ENCODE data around the gene LNPK.
"Not testable (repeated sequence)": the region's sequence is repeated elsewhere in the genome, so short reads cannot be mapped to it uniquely, and the experiment has no call there.

Gene LNPK

DNA sequence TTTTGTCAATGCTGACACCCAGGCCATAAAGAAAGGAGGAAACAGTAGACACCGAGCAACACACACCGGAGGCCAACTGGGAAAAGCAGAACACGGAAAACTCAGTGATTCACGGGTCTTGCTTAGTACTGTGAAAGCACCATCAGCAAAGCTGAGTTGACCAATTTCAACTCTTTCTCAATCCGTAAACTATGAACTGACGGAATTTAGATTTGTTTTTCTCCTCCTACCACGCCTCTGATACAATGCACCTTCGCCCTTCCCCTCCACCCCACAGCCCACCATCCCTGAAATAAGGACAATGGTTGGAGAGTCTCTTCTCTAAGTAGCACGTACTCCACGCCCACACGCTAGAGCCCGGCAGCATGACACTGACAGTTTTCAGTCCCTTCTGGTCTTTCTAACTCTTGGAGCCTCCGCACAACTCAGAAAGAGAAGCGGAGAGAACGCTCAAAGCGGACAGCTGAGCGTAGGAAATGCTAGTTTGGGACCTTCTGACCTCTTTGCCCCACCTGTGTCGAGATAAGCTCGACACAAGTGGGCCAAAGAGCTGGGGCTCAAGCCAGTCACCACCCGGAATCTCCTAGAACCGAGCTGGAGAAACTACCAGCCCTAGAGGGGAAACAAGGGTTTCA, 669 bp downstream of the LNPK start:
- H3K4me1 Mint-ChIP-seq, result peaks cover 13% of the 10 kb centered on the region
- peak overlapping the region; percentile 71 for H3K27ac Mint-ChIP-seq
- H3K36me3 Mint-ChIP-seq, result no peaks in the 10 kb centered on the region
- peaks cover 1% of the 10 kb centered on the region for H3K27me3 Mint-ChIP-seq
- DNase-seq (ENCODE audit: low spot score in 2 of 2), result no peak
- ATAC-seq (ENCODE audit: low read depth), result peak; percentile 40
- H3K9me3 Mint-ChIP-seq, result no peaks in the 10 kb centered on the region
- H3K4me3 Mint-ChIP-seq, result peak overlapping the region; percentile 93

DNA sequence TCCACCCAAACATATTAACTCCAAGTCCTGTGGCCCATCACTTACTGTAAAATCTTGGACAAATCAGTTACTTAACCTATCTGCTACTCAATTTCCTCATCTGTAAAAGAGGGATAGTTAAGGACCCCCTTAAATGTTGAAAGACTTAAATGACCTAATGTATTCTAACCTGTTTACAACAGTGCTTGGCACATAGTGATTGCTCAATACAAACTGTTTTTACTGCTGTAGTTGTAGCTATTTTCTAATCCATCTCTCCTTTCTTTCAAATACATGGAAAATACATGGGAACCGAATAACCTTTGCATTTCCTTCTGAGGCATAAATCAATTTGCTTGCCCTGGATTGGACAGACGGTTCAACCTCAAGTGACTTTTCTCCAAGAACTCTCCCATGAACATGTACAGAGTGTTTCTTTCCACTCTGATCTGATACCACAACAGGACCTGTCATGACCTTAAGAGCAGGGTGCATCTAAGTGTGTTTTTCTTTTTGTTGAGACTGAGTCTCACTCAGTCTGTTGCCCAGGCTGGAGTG, 2.7 kb downstream of the LNPK start:
- Mint-ChIP-seq H3K27ac (no peak overlapping the region), H3K27me3 (no peaks in the 10 kb centered on the region), H3K36me3 (no peaks in the 10 kb centered on the region), H3K4me1 (peaks cover 13% of the 10 kb centered on the region), H3K9me3 (no peaks in the 10 kb centered on the region), H3K4me3 (no peak overlapping the region)
- DNase-seq (ENCODE audit: low spot score in 2 of 2) (no peak), ATAC-seq (ENCODE audit: low read depth) (no peak)

DNA sequence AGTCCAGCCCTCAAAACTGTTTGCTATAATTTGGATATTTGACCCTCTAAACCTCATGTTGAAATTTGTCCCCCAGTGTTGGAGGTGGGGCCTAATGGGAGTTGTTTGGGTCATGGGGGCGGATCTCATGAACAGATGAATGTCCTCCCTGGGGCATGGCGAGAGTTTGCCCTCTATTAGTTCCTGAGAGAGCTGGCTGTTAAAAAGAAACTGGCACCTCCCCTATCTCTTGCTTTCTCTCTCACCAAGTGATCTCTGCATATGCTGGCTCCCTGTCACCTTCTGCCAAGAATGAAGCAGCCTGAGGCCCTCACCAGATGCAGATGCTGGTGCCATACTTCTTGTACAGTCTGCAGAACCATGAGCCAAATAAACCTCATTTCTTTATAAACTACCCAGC, 12.0 kb downstream of the LNPK start:
- Mint-ChIP-seq H3K9me3 (no peaks in the 10 kb centered on the region), H3K4me3 (no peak overlapping the region), H3K27ac (no peak overlapping the region), H3K36me3 (peaks cover 14% of the 10 kb centered on the region), H3K4me1 (no peaks in the 10 kb centered on the region), H3K27me3 (no peaks in the 10 kb centered on the region)
- ATAC-seq (ENCODE audit: low read depth) (no peak), DNase-seq (ENCODE audit: low spot score in 2 of 2) (no peak)

DNA sequence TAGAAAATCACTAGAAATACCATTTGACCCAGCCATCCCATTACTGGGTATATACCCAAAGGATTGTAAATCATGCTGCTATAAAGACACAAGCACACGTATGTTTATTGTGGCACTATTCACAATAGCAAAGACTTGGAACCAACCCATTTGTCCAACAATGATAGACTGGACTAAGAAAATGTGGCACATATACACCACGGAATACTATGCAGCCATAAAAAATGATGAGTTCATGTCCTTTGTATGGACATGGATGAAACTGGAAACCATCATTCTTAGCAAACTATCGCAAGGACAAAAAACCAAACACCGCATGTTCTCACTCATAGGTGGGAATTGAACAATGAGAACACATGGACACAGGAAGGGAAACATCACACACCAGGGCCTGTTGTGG, 14.9 kb downstream of the LNPK start:
- not testable (repeated sequence) for H3K27ac Mint-ChIP-seq; H3K27me3 Mint-ChIP-seq; H3K4me1 Mint-ChIP-seq; ATAC-seq (ENCODE audit: low read depth); DNase-seq (ENCODE audit: low spot score in 2 of 2); H3K9me3 Mint-ChIP-seq; H3K4me3 Mint-ChIP-seq
- peaks cover 16% of the 10 kb centered on the region for H3K36me3 Mint-ChIP-seq

DNA sequence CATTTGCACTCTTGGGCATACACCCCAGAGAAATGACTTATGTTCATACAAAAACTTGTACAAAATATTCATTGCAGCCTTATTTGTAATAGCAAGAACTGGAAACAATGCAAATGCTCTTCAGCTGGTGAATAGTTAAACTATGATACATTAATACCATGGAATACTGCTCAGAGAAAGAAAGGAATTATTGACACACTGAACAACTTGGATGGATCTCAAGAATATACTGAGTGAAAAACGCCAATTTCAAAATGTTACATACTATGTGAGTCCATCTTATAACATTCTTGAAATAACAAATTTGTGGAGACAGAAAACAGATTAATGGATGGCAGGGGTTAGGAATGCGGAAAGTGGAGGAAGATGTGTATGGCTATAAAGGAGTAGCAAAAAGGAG, 17.2 kb downstream of the LNPK start:
- no peaks in the 10 kb centered on the region for H3K27me3 Mint-ChIP-seq
- ATAC-seq (ENCODE audit: low read depth), result no peak
- no peak overlapping the region for H3K27ac Mint-ChIP-seq
- no peak overlapping the region for H3K4me3 Mint-ChIP-seq
- H3K36me3 Mint-ChIP-seq, result peaks cover 15% of the 10 kb centered on the region
- peaks cover 3% of the 10 kb centered on the region for H3K4me1 Mint-ChIP-seq
- DNase-seq (ENCODE audit: low spot score in 2 of 2), result no peak
- H3K9me3 Mint-ChIP-seq, result no peaks in the 10 kb centered on the region

DNA sequence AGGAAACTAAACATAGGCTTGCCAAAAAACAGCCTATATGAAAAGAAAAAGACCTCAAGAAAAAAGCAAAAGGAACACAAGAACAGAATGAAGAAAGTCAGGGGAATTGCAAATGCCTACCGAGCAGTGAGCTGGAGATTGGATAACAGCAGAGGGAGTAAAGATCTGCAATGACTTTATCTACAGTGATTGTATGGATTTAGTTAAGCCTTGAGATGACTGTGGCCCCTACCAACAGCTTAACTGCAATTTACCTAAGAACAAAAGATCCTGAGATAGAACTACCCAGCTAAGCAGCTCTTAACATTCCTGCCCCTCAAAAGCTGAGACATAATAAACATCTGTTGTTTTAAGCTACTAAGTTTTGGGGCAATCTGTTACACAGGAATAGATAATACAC, 20.5 kb downstream of the LNPK start:
- Mint-ChIP-seq H3K4me3 (no peak overlapping the region), H3K27ac (no peak overlapping the region), H3K4me1 (peaks cover 3% of the 10 kb centered on the region), H3K9me3 (no peaks in the 10 kb centered on the region), H3K36me3 (peaks cover 24% of the 10 kb centered on the region), H3K27me3 (no peaks in the 10 kb centered on the region)
- DNase-seq (ENCODE audit: low spot score in 2 of 2), result no peak
- ATAC-seq (ENCODE audit: low read depth), result no peak

DNA sequence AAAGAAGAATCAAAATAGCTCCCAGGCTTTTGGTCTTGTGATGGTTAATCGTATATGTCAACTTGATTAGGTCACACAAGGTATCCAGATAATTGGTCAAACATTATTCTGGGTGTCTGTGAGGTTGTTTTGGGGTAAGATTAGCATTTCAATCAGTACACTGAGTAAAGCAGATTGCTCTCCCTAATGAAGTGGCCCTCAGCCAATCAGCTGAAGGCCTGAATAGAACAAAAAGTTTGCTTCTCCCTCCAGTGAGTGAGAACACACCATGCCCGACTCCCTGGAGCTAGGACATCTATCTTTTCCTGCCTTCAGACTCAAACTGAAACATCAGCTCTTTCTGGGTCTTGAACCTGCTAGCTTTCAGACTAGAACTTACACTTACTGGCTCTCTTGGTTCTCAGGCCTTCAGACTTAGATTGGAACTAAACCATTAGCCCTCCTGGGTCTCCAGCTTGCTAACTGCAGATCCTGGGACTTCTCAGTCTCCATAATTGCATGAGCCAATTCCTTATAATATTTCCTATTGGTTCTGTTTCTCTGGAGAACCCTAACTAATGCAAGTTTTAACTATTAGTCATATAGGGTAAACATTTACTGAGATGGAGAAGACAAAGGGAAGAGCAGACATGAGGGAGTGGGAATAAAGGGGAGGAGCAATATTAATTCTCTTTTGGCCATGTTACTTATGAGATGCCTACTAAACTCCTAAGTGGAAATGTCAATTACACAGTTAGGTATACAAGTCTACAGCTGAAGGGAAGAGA, 25.5 kb downstream of the LNPK start:
- Mint-ChIP-seq H3K4me3 (no peak overlapping the region), H3K27ac (no peak overlapping the region), H3K36me3 (peaks cover 29% of the 10 kb centered on the region), H3K9me3 (no peaks in the 10 kb centered on the region), H3K27me3 (no peaks in the 10 kb centered on the region), H3K4me1 (no peaks in the 10 kb centered on the region)
- no peak for ATAC-seq (ENCODE audit: low read depth)
- no peak for DNase-seq (ENCODE audit: low spot score in 2 of 2)

DNA sequence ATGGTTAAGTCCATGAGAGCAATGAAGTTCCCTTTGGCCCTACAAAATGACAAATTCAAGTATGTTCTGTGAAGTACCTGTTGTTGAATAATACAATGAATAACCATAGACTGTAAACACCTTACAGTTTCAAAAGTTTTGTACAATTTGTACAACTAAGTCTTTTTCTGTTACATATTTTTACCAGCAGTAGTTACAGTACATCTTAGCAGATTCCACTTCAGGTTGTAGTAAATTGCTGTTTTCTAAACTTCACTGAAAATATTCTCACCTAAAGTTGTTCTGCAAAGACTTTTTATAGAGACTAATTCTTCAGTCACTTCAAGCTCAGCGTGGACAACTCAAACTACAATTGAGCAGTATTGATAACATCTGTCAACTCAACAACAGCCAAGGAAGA, 28.7 kb downstream of the LNPK start:
- no peak overlapping the region for H3K27ac Mint-ChIP-seq
- H3K27me3 Mint-ChIP-seq, result no peaks in the 10 kb centered on the region
- DNase-seq (ENCODE audit: low spot score in 2 of 2) (no peak), ATAC-seq (ENCODE audit: low read depth) (no peak)
- no peak overlapping the region for H3K4me3 Mint-ChIP-seq
- peaks cover 30% of the 10 kb centered on the region for H3K36me3 Mint-ChIP-seq
- no peaks in the 10 kb centered on the region for H3K9me3 Mint-ChIP-seq
- H3K4me1 Mint-ChIP-seq, result no peaks in the 10 kb centered on the region

DNA sequence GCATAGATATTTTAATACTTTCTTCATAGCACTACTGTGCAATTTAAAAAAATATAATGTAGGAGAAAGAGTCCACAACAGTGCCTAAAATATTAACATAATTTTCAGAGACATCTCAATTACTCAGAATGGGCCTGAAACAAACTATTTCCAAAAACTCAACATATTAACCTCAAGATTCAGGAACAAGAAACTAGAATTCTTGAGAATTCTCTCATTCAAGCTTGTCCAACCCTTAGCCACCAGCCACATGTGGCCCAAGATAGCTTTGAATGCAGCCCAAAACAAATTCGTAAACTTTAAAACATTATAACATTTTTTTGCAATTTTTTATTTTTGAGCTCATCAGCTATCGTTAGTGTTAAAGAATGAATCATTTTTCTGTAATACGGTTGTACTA, 35.2 kb downstream of the LNPK start:
- no peaks in the 10 kb centered on the region for H3K4me1 Mint-ChIP-seq
- DNase-seq (ENCODE audit: low spot score in 2 of 2) (no peak), ATAC-seq (ENCODE audit: low read depth) (no peak)
- no peak overlapping the region for H3K27ac Mint-ChIP-seq
- H3K4me3 Mint-ChIP-seq, result no peak overlapping the region
- H3K27me3 Mint-ChIP-seq, result no peaks in the 10 kb centered on the region
- no peaks in the 10 kb centered on the region for H3K9me3 Mint-ChIP-seq
- peaks cover 17% of the 10 kb centered on the region for H3K36me3 Mint-ChIP-seq

DNA sequence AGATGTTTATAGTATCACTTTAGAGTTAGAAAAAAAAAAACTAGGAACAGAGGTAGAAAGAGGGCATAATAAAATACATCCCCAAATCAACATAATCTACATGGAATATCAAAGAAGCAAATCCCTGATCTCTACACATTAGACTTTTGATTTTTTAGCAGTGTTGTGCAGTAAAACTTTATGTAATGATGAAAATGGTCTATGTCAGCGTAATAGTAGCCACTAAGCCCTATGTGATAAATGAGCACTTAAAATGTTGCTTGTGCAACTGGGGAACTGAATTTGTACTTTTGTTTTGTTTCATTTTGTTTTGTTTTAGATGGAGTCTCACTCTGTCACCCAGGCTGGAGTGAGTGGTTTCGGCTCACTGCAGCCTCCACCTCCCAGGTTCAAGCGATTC, 36.3 kb downstream of the LNPK start:
- no peak for DNase-seq (ENCODE audit: low spot score in 2 of 2)

DNA sequence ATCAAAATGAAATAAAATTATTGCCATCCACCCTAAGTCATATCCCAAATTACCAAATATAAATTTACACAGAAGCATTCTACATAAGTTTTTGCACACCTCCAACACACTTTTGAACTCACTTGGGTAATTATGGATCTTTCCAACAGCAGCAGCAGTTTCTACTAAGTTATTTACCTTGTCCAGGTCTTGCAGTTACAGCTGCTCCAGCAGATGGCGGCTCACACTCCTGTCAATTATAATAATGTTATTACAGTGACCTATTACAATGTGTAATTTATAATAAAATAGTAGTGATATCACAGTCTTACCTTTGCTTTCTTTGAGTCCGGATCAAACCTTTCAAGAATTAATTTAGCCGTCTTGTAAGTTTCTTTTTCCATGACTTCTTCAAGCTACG, 37.9 kb downstream of the LNPK start:
- Mint-ChIP-seq H3K36me3 (peaks cover 32% of the 10 kb centered on the region), H3K27ac (no peak overlapping the region), H3K9me3 (no peaks in the 10 kb centered on the region), H3K27me3 (no peaks in the 10 kb centered on the region), H3K4me3 (no peak overlapping the region), H3K4me1 (no peaks in the 10 kb centered on the region)
- ATAC-seq (ENCODE audit: low read depth) (no peak), DNase-seq (ENCODE audit: low spot score in 2 of 2) (no peak)

More for the DNA sequence above, 36.3 kb downstream of the LNPK start:
- Mint-ChIP-seq H3K27me3 (no peaks in the 10 kb centered on the region), H3K9me3 (no peaks in the 10 kb centered on the region), H3K36me3 (peaks cover 26% of the 10 kb centered on the region), H3K4me1 (no peaks in the 10 kb centered on the region), H3K4me3 (no peak overlapping the region), H3K27ac (no peak overlapping the region)
- ATAC-seq (ENCODE audit: low read depth), result no peak

DNA sequence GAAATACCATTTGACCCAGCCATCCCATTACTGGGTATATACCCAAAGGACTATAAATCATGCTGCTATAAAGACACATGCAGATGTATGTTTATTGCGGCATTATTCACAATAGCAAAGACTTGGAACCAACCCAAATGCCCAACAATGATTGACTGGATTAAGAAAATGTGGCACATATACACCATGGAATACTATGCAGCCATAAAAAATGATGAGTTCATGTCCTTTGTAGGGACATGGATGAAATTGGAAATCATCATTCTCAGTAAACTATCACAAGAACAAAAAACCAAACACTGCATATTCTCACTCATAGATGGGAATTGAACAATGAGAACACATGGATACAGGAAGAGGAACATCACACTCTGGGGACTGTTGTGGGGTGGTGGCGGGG, 38.9 kb downstream of the LNPK start:
- H3K27ac Mint-ChIP-seq; H3K9me3 Mint-ChIP-seq; H3K4me1 Mint-ChIP-seq; ATAC-seq (ENCODE audit: low read depth); H3K4me3 Mint-ChIP-seq; DNase-seq (ENCODE audit: low spot score in 2 of 2); H3K27me3 Mint-ChIP-seq: not testable (repeated sequence)
- H3K36me3 Mint-ChIP-seq, result peaks cover 40% of the 10 kb centered on the region

DNA sequence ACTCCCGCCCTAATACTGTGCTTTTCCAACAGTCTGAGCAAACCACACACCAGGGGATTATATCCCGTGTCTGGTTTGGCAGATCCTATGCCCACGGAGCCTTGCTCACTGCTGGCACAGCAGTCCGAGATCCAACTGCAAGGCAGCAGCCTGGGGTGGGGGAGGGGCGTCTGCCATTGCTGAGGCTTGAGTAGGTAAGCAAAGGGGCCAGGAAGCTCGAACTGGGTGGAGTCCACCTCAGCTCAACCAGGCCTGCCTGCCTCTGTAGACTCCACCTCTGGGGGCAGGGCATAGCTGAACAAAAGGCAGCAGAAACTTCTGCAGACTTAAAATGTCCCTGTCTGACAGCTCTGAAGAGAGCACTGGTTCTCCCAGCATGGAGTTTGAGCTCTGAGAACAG, 44.2 kb downstream of the LNPK start:
- H3K27ac Mint-ChIP-seq, result no peak overlapping the region
- no peaks in the 10 kb centered on the region for H3K27me3 Mint-ChIP-seq
- DNase-seq (ENCODE audit: low spot score in 2 of 2), result no peak
- peaks cover 3% of the 10 kb centered on the region for H3K4me1 Mint-ChIP-seq
- peaks cover 52% of the 10 kb centered on the region for H3K36me3 Mint-ChIP-seq
- H3K9me3 Mint-ChIP-seq, result no peaks in the 10 kb centered on the region
- ATAC-seq (ENCODE audit: low read depth), result no peak
- H3K4me3 Mint-ChIP-seq, result no peak overlapping the region

DNA sequence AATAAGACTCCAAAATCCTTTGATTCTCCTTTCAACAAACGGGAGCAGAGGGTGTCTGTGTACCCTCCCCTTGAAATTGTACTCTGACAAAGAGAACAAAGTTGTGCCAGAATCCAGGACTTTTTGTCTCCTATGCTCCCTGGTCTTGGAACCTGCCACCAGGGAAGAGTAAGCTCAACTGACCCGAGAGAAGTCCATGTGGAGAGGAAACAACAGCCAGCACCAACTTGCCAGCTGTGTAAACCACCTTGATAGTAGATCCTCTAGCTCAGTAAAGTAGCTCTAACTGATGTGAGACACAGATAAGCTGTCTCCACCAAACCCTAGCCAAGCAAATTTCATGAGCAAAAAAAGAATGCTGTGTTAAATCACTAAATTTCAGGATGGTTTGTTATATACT, 46.9 kb downstream of the LNPK start:
- H3K9me3 Mint-ChIP-seq, result peaks cover 1% of the 10 kb centered on the region
- H3K27ac Mint-ChIP-seq, result no peak overlapping the region
- peaks cover 3% of the 10 kb centered on the region for H3K4me1 Mint-ChIP-seq
- no peak overlapping the region for H3K4me3 Mint-ChIP-seq
- DNase-seq (ENCODE audit: low spot score in 2 of 2), result no peak
- no peak for ATAC-seq (ENCODE audit: low read depth)
- H3K27me3 Mint-ChIP-seq, result no peaks in the 10 kb centered on the region
- peaks cover 38% of the 10 kb centered on the region for H3K36me3 Mint-ChIP-seq

DNA sequence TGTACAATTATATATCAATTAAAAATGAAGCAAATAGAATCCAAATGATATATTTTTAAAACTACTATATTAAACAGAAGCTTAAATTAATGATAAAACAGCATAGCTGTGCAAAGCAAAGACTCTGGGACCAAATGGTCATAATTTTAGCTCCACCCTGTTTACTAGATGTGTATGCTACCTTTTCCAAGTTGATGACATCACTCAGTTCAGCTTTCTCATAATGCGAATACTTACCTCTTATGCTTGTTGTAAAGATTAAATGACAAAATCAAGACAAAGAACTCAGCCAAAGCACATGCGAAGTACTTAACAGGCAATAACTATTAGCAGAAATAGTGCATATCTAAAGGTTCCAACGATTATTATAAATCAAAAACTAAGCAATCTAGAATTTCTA, 51.6 kb downstream of the LNPK start:
- Mint-ChIP-seq H3K9me3 (peaks cover 1% of the 10 kb centered on the region), H3K4me3 (no peak overlapping the region), H3K4me1 (no peaks in the 10 kb centered on the region), H3K36me3 (peaks cover 10% of the 10 kb centered on the region), H3K27me3 (no peaks in the 10 kb centered on the region), H3K27ac (no peak overlapping the region)
- no peak for DNase-seq (ENCODE audit: low spot score in 2 of 2)
- ATAC-seq (ENCODE audit: low read depth), result no peak

All from memory B cell (primary cell).